ENCODE results near the gene PHACTR2.

Gene PHACTR2

GRCh38 chr6:143746202-143747119 is 68.7 kb downstream of the PHACTR2 start:
- Histone ChIP-seq H3K36me3 (ENCODE audit: control insufficient read depth, insufficient read depth, low read length) (no peaks in the 10 kb centered on the region), H3K27me3 (ENCODE audit: control insufficient read depth, insufficient read depth, low read length, poor library complexity, severe bottlenecking) (no peaks in the 10 kb centered on the region), H3K4me1 (ENCODE audit: control insufficient read depth, insufficient read depth, low read length) (peaks cover 38% of the 10 kb centered on the region), H3K4me3 (ENCODE audit: insufficient read depth, low read depth, low read length) (no peak overlapping the region), H3K27ac (ENCODE audit: insufficient read depth, low read depth, low read length, poor library complexity, severe bottlenecking) (no peak overlapping the region), H3K9me3 (ENCODE audit: control insufficient read depth, low read length) (no peaks in the 10 kb centered on the region)
- WGBS, 2 experiments, result 22 to 26% methylated on average over 10 to 11 of the region's 12 CpGs

- no peaks in the 10 kb centered on the region for H3K27me3 ChIP-seq (ENCODE audit: control insufficient read depth, insufficient read depth, low read length, poor library complexity, severe bottlenecking)
- no peak overlapping the region for H3K27ac ChIP-seq (ENCODE audit: insufficient read depth, low read depth, low read length, poor library complexity, severe bottlenecking)
- H3K4me3 ChIP-seq (ENCODE audit: insufficient read depth, low read depth, low read length), result no peak overlapping the region
- peaks cover 38% of the 10 kb centered on the region for H3K4me1 ChIP-seq (ENCODE audit: control insufficient read depth, insufficient read depth, low read length)
- H3K9me3 ChIP-seq (ENCODE audit: control insufficient read depth, low read length), result no peaks in the 10 kb centered on the region
- no peaks in the 10 kb centered on the region for H3K36me3 ChIP-seq (ENCODE audit: control insufficient read depth, insufficient read depth, low read length)
- 78 to 79% methylated on average over 8 of the region's 8 CpGs for WGBS, 2 experiments
Observed at GRCh38 chr6:143747347-143747842, 69.6 kb downstream of the PHACTR2 start.

- H3K4me3 ChIP-seq (ENCODE audit: insufficient read depth, low read depth, low read length), result no peak overlapping the region
Observed at GRCh38 chr6:143749891-143750290, 72.1 kb downstream of the PHACTR2 start.

DNA sequence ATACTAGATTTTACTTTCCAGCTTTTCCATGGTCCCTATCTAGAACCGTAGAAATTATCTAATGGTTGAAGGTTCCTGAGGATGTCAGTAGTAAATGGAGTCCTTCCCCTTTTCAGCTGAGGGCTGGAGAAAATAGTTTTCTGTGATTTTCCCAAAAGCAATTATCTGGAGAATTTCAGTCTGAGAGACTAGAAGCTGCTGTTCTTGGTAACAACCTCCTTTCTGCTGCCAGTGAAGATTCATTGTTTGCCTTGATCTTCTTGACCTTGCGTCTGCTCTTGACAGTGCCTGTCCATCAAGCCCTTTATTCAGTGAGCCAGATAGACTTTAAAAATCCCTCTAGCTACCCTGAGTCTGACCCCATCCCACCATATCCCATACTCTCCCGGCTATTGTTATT is 73.1 kb downstream of the PHACTR2 start:
- H3K36me3 ChIP-seq (ENCODE audit: control insufficient read depth, insufficient read depth, low read length), result peaks cover 4% of the 10 kb centered on the region
- 86 to 91% methylated on average over 2 to 3 of the region's 3 CpGs for whole genome bisulfite sequencing, 2 experiments
- H3K27me3 ChIP-seq (ENCODE audit: control insufficient read depth, insufficient read depth, low read length, poor library complexity, severe bottlenecking), result no peaks in the 10 kb centered on the region
- H3K27ac ChIP-seq (ENCODE audit: insufficient read depth, low read depth, low read length, poor library complexity, severe bottlenecking), result no peak overlapping the region
- H3K4me3 ChIP-seq (ENCODE audit: insufficient read depth, low read depth, low read length), result no peak overlapping the region
- no peaks in the 10 kb centered on the region for H3K9me3 ChIP-seq (ENCODE audit: control insufficient read depth, low read length)
- H3K4me1 ChIP-seq (ENCODE audit: control insufficient read depth, insufficient read depth, low read length), result peaks cover 13% of the 10 kb centered on the region

More at GRCh38 chr6:143749891-143750290, 72.1 kb downstream of the PHACTR2 start:
- Histone ChIP-seq H3K36me3 (ENCODE audit: control insufficient read depth, insufficient read depth, low read length) (peaks cover 4% of the 10 kb centered on the region), H3K27ac (ENCODE audit: insufficient read depth, low read depth, low read length, poor library complexity, severe bottlenecking) (no peak overlapping the region), H3K4me1 (ENCODE audit: control insufficient read depth, insufficient read depth, low read length) (peaks cover 23% of the 10 kb centered on the region), H3K27me3 (ENCODE audit: control insufficient read depth, insufficient read depth, low read length, poor library complexity, severe bottlenecking) (no peaks in the 10 kb centered on the region), H3K9me3 (ENCODE audit: control insufficient read depth, low read length) (no peaks in the 10 kb centered on the region)
- WGBS, 2 experiments, result 100% methylated on average over 1 of the region's 1 CpG; no CpG with 5 or more reads in 1 of the 2 experiments

DNA sequence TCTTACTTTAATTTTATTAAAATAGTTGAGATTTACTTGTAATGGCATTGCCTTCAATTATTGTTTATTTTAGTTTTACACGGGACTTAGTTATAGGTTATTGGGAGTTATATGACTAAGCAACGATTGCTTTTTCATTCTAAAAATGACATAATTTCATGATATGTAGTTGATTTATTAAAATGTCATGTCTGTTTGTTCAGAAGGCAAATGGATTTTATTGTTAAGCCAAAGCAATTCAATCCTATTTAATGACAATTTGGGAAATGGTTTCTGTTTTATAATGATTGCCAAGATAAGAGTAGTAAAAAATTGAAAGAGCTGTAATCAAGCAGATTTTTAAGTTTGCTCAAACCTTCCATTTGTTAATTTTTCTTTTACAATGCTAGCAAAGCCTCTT is 74.7 kb downstream of the PHACTR2 start:
- 89 to 96% methylated on average over 1 to 2 of the region's 2 CpGs for WGBS, 2 experiments
- H3K4me3 ChIP-seq (ENCODE audit: insufficient read depth, low read depth, low read length), result no peak overlapping the region
- H3K27me3 ChIP-seq (ENCODE audit: control insufficient read depth, insufficient read depth, low read length, poor library complexity, severe bottlenecking), result no peaks in the 10 kb centered on the region
- no peak overlapping the region for H3K27ac ChIP-seq (ENCODE audit: insufficient read depth, low read depth, low read length, poor library complexity, severe bottlenecking)
- H3K36me3 ChIP-seq (ENCODE audit: control insufficient read depth, insufficient read depth, low read length), result peaks cover 4% of the 10 kb centered on the region
- no peaks in the 10 kb centered on the region for H3K4me1 ChIP-seq (ENCODE audit: control insufficient read depth, insufficient read depth, low read length)
- no peaks in the 10 kb centered on the region for H3K9me3 ChIP-seq (ENCODE audit: control insufficient read depth, low read length)

GRCh38 chr6:143753678-143754077 is 75.9 kb downstream of the PHACTR2 start:
- H3K9me3 ChIP-seq (ENCODE audit: control insufficient read depth, low read length), result no peaks in the 10 kb centered on the region
- H3K36me3 ChIP-seq (ENCODE audit: control insufficient read depth, insufficient read depth, low read length), result peaks cover 4% of the 10 kb centered on the region
- H3K27ac ChIP-seq (ENCODE audit: insufficient read depth, low read depth, low read length, poor library complexity, severe bottlenecking), result no peak overlapping the region
- H3K4me1 ChIP-seq (ENCODE audit: control insufficient read depth, insufficient read depth, low read length), result no peaks in the 10 kb centered on the region
- no peaks in the 10 kb centered on the region for H3K27me3 ChIP-seq (ENCODE audit: control insufficient read depth, insufficient read depth, low read length, poor library complexity, severe bottlenecking)
- WGBS, 2 experiments, result 98% methylated on average over 3 to 4 of the region's 4 CpGs
- H3K4me3 ChIP-seq (ENCODE audit: insufficient read depth, low read depth, low read length), result no peak overlapping the region

DNA sequence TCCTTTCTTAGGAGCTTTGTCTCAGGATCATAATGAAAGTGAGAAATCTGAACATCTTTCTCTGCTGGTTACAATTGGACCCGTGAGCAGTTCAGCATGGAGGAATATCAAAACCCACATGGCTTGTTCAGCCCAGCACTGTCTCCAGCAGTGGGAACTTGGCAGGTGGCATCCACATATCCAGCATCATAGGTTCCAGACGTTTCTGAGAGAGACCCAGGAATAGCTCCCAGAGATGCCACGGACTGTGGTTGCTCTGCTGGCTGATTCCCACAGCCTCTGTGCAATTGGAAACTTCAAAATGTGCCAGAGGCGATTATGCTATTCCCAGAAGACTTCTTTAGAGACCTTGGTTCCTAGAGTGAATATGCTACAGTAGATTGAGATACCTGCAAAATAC is 76.4 kb downstream of the PHACTR2 start:
- Histone ChIP-seq H3K9me3 (ENCODE audit: control insufficient read depth, low read length) (no peaks in the 10 kb centered on the region), H3K4me3 (ENCODE audit: insufficient read depth, low read depth, low read length) (no peak overlapping the region), H3K27ac (ENCODE audit: insufficient read depth, low read depth, low read length, poor library complexity, severe bottlenecking) (no peak overlapping the region), H3K4me1 (ENCODE audit: control insufficient read depth, insufficient read depth, low read length) (no peaks in the 10 kb centered on the region), H3K27me3 (ENCODE audit: control insufficient read depth, insufficient read depth, low read length, poor library complexity, severe bottlenecking) (no peaks in the 10 kb centered on the region), H3K36me3 (ENCODE audit: control insufficient read depth, insufficient read depth, low read length) (peaks cover 4% of the 10 kb centered on the region)
- 95 to 96% methylated on average over 4 of the region's 4 CpGs for WGBS, 2 experiments

DNA sequence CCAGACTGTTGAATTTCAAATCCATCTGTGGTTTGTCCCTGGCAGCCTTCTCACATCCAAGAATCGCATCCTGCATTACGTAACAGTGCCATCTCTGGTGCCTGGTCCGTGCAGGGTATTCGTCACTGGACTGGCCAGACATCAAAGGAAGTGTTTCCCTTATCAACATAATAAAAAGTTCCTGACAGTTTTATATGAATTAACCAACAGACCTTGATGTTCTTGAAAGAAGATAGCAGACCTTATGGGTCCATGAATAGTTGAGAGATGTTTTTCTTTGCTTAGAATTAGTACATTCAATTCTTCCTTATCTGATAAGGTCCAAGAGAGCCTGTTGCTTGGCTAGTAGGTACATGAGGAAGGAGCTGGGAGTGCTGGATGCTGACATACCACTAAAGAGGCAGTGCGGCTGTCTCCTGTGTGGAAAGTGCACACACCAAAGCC is 77.6 kb downstream of the PHACTR2 start:
- Histone ChIP-seq H3K4me3 (ENCODE audit: insufficient read depth, low read depth, low read length) (no peak overlapping the region), H3K27me3 (ENCODE audit: control insufficient read depth, insufficient read depth, low read length, poor library complexity, severe bottlenecking) (no peaks in the 10 kb centered on the region), H3K27ac (ENCODE audit: insufficient read depth, low read depth, low read length, poor library complexity, severe bottlenecking) (no peak overlapping the region), H3K4me1 (ENCODE audit: control insufficient read depth, insufficient read depth, low read length) (no peaks in the 10 kb centered on the region), H3K9me3 (ENCODE audit: control insufficient read depth, low read length) (no peaks in the 10 kb centered on the region), H3K36me3 (ENCODE audit: control insufficient read depth, insufficient read depth, low read length) (peaks cover 4% of the 10 kb centered on the region)
- WGBS, 2 experiments, result 96 to 98% methylated on average over 5 of the region's 5 CpGs

DNA sequence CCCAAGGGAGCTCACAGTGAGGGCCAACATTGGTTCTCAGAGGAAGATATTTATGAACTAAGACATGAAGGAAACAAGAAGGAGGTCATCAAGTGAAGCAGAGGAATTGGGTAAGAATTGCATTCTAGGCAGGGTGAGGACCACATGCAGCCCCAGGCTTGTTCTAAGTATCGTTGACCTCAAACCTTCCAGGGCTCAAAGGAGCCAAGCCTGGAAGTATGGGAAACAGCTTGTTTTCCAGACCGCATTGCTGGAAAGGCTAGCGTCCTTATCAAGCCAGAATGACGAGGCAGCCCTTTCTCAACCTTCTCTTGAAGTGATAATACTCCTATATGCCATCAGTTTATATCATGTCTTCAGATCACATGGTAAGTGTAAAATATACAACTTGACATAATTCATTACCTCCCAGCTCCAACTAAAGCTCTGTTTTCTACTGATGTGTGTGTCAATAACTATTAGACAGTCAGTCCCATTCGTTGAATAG is 79.6 kb downstream of the PHACTR2 start:
- Histone ChIP-seq H3K27me3 (ENCODE audit: control insufficient read depth, insufficient read depth, low read length, poor library complexity, severe bottlenecking) (no peaks in the 10 kb centered on the region), H3K4me3 (ENCODE audit: insufficient read depth, low read depth, low read length) (no peak overlapping the region), H3K4me1 (ENCODE audit: control insufficient read depth, insufficient read depth, low read length) (no peaks in the 10 kb centered on the region), H3K9me3 (ENCODE audit: control insufficient read depth, low read length) (no peaks in the 10 kb centered on the region), H3K27ac (ENCODE audit: insufficient read depth, low read depth, low read length, poor library complexity, severe bottlenecking) (no peak overlapping the region), H3K36me3 (ENCODE audit: control insufficient read depth, insufficient read depth, low read length) (peaks cover 4% of the 10 kb centered on the region)
- 96 to 97% methylated on average over 4 to 5 of the region's 5 CpGs for WGBS, 2 experiments

DNA sequence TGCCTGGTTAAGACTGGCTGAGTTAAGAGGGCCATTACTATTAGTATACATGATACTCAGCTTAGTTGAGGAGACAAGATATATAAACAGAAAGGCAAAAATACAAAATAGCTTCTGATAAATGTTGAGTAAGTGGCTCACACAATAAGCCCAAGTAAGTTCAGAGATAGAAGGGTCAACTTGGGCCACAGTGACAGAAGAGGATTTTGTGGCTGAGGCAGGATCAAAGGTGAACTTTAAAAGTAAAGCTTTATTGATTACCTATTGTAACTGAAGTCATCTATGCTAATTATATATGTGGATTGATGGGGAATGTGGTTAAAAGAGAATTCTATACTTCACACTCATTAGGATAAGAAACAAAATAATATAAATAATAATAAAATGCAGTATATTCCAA is 80.8 kb downstream of the PHACTR2 start:
- H3K27ac ChIP-seq (ENCODE audit: insufficient read depth, low read depth, low read length, poor library complexity, severe bottlenecking), result no peak overlapping the region
- peaks cover 4% of the 10 kb centered on the region for H3K36me3 ChIP-seq (ENCODE audit: control insufficient read depth, insufficient read depth, low read length)
- no peak overlapping the region for H3K4me3 ChIP-seq (ENCODE audit: insufficient read depth, low read depth, low read length)
- no peaks in the 10 kb centered on the region for H3K4me1 ChIP-seq (ENCODE audit: control insufficient read depth, insufficient read depth, low read length)
- no peaks in the 10 kb centered on the region for H3K27me3 ChIP-seq (ENCODE audit: control insufficient read depth, insufficient read depth, low read length, poor library complexity, severe bottlenecking)
- H3K9me3 ChIP-seq (ENCODE audit: control insufficient read depth, low read length), result no peaks in the 10 kb centered on the region
